A549 (cell line): Measurements from ENCODE around the gene CYP24A1. TPM values are rescaled to one million over a fixed set of nuclear protein-coding genes. Genes with fewer than 3 reads are reported as not detected.

Source experiments
- BHLHE40 ChIP-seq: IDR thresholded peaks from 2 replicates; pipeline ENCODE4 v1.6.1; 2012; ENCODE audit warnings: low read depth, low read length, inconsistent platforms
- CBX2 ChIP-seq: fragments of 200-600 bp; sonication (generic); IDR thresholded peaks from 2 replicates; pipeline ENCODE4 v1.6.1; 2016; ENCODE audit warnings: low read depth, mild to moderate bottlenecking, borderline replicate concordance
- CHD2 ChIP-seq: fragments of 150-350 bp; IDR thresholded peaks from 2 replicates; pipeline ENCODE4 v1.6.1; 2014; ENCODE audit warnings: low read length; ENCODE audit not compliant: partially characterized antibody
- EHMT2 ChIP-seq: fragments of 200-600 bp; sonication (generic); IDR thresholded peaks from 2 replicates; pipeline ENCODE4 v1.6.1; 2016; ENCODE audit warnings: antibody characterized with exemption, low read depth, mild to moderate bottlenecking, moderate library complexity
- ESRRA ChIP-seq: fragments of 150-350 bp; IDR thresholded peaks from 2 replicates; pipeline ENCODE4 v1.6.1; 2014; ENCODE audit warnings: mild to moderate bottlenecking, low read length, borderline replicate concordance
- FOSB ChIP-seq: fragments of 250-450 bp; sonication (Bioruptor Pico); IDR thresholded peaks from 2 replicates; pipeline ENCODE4 v1.5.0; 2020; ENCODE audit warnings: mild to moderate bottlenecking, moderate library complexity
- FOSL2 ChIP-seq, 2 experiments: fragments of 450-650 bp in 1 of 2; fragments of >200 bp in 1 of 2; sonication (Bioruptor Twin) in 1 of 2; formaldehyde crosslinking; IDR thresholded peaks; 2 replicates each; pipeline versions ENCODE4 v1.5.0 to v1.6.1; 2016 to 2020; ENCODE audit warnings: mild to moderate bottlenecking in 1 of 2, moderate library complexity in 1 of 2
- GATA3 ChIP-seq: IDR thresholded peaks from 2 replicates; pipeline ENCODE4 v1.6.1; 2012; ENCODE audit warnings: borderline replicate concordance
- JUN ChIP-seq, 2 experiments: fragments of >200 bp; sonication (Bioruptor Twin); formaldehyde crosslinking; IDR thresholded peaks; 2 replicates in 1 of 2; 3 replicates in 1 of 2; pipeline ENCODE4 v1.6.1; 2016 to 2017
- JUNB ChIP-seq: fragments of >200 bp; sonication (Bioruptor Twin); formaldehyde crosslinking; IDR thresholded peaks from 2 replicates; pipeline ENCODE4 v1.6.1; 2016
- KDM1A ChIP-seq: fragments of 200-600 bp; sonication (generic); IDR thresholded peaks from 2 replicates; pipeline ENCODE4 v1.6.1; 2016; ENCODE audit warnings: low read depth, mild to moderate bottlenecking
- KDM5A ChIP-seq: fragments of 200-600 bp; sonication (generic); IDR thresholded peaks from 2 replicates; pipeline ENCODE4 v1.6.1; 2016; ENCODE audit warnings: antibody characterized with exemption, mild to moderate bottlenecking
- MAZ ChIP-seq: fragments of 150-350 bp; IDR thresholded peaks from 2 replicates; pipeline ENCODE4 v1.6.1; 2014; ENCODE audit warnings: antibody characterized with exemption, low read depth, low read length, borderline replicate concordance
- MYC ChIP-seq: IDR thresholded peaks from 2 replicates; pipeline ENCODE4 v1.6.1; 2012; ENCODE audit warnings: mild to moderate bottlenecking, inconsistent platforms, low read length, improper control_type of control experiment, borderline replicate concordance
- NFE2L2 ChIP-seq: fragments of 150-350 bp; conservative IDR thresholded peaks from 2 replicates; pipeline ENCODE4 v1.6.1; 2014; ENCODE audit warnings: low read length
- NR3C1 ChIP-seq: fragments of >200 bp; sonication (Bioruptor Twin); formaldehyde crosslinking; IDR thresholded peaks from 3 replicates; pipeline ENCODE4 v1.6.1; 2017
- POLR2A ChIP-seq: IDR thresholded peaks from 2 replicates; pipeline ENCODE4 v1.6.1; 2012; ENCODE audit warnings: mild to moderate bottlenecking, low read length
- RAD21 ChIP-seq, 2 experiments: fragments of >200 bp in 1 of 2; sonication (Bioruptor Twin) in 1 of 2; formaldehyde crosslinking in 1 of 2; IDR thresholded peaks in 1 of 2; conservative IDR thresholded peaks in 1 of 2; 2 replicates in 1 of 2; 3 replicates in 1 of 2; pipeline ENCODE4 v1.6.1; 2012 to 2018; ENCODE audit warnings: inconsistent platforms in 1 of 2
- RARB ChIP-seq: fragments of 250-450 bp; sonication (Bioruptor Pico); IDR thresholded peaks from 2 replicates; pipeline ENCODE4 v1.8.0; 2021; ENCODE audit warnings: mild to moderate bottlenecking, moderate library complexity
- RNF2 ChIP-seq: fragments of 200-600 bp; sonication (generic); IDR thresholded peaks from 2 replicates; pipeline ENCODE4 v1.6.1; 2016; ENCODE audit warnings: low read depth, mild to moderate bottlenecking, antibody characterized with exemption, moderate library complexity, borderline replicate concordance
- SMC3 ChIP-seq: fragments of >200 bp; sonication (Bioruptor Twin); formaldehyde crosslinking; IDR thresholded peaks from 3 replicates; pipeline ENCODE4 v1.6.1; 2018; ENCODE audit warnings: inconsistent platforms
- SREBF2 ChIP-seq: fragments of 450-650 bp; IDR thresholded peaks from 2 replicates; pipeline ENCODE4 v1.6.1; 2014; ENCODE audit warnings: mild to moderate bottlenecking, moderate library complexity
- ZNF302 ChIP-seq: fragments of 250-450 bp; sonication (Bioruptor Pico); IDR thresholded peaks from 2 replicates; pipeline ENCODE4 v1.9.0; 2021; ENCODE audit warnings: inconsistent platforms, mild to moderate bottlenecking, moderate library complexity
- ZSCAN20 ChIP-seq: fragments of 250-450 bp; sonication (Bioruptor Pico); IDR thresholded peaks from 2 replicates; pipeline ENCODE4 v1.8.0; 2022; ENCODE audit warnings: mild to moderate bottlenecking, moderate library complexity
- polyA plus RNA-seq, 4 experiments: library from polyadenylated mRNA; depleted of rRNA in 3 of 4; stranded (reverse); fragments of >200 nt; fragmentation: RNase III in 1 of 4; extraction: RNeasy Plus Mini Kit Qiagen cat#74134 plus additional on column Dnase treatment in 1 of 4; gene quantifications; 2 replicates in 3 of 4; 3 replicates in 1 of 4; pipeline ENCODE4 v1.2.3, GENCODE V29; 2011 to 2017
- TF ChIP-seq, protein P1 (sequence below): fragments of 200-600 bp; sonication (generic); IDR thresholded peaks from 2 replicates; pipeline ENCODE4 v1.6.1; 2016; ENCODE audit warnings: antibody characterized with exemption, mild to moderate bottlenecking, moderate library complexity
- TF ChIP-seq, protein P2 (sequence below): fragments of >200 bp; sonication (Bioruptor Twin); formaldehyde crosslinking; IDR thresholded peaks from 3 replicates; pipeline ENCODE4 v1.5.1; 2016
- TF ChIP-seq, protein P3 (sequence below): IDR thresholded peaks from 2 replicates; pipeline ENCODE4 v1.6.1; 2012
- TF ChIP-seq, protein P4 (sequence below): fragments of 250-450 bp; sonication (Bioruptor Pico); IDR thresholded peaks from 2 replicates; pipeline ENCODE4 v1.5.0; 2021; ENCODE audit warnings: mild to moderate bottlenecking, moderate library complexity, borderline replicate concordance
- TF ChIP-seq, protein P5 (sequence below): fragments of >200 bp; sonication (Bioruptor Twin); formaldehyde crosslinking; IDR thresholded peaks from 2 replicates; pipeline ENCODE4 v1.6.1; 2016
- TF ChIP-seq, protein P6 (sequence below): fragments of 150-350 bp; IDR thresholded peaks from 2 replicates; pipeline ENCODE4 v1.6.1; 2014; ENCODE audit warnings: low read depth, mild to moderate bottlenecking, low read length
- TF ChIP-seq, protein P7 (sequence below): fragments of 250-450 bp; sonication (Bioruptor Pico); IDR thresholded peaks from 2 replicates; pipeline ENCODE4 v1.5.0; 2020; ENCODE audit warnings: low read depth, mild to moderate bottlenecking, moderate library complexity

The CYP24A1 gene
- polyA plus RNA-seq, 2 of the 4 experiments (the other 2 are of a cell fraction), result 722 to 1,617 TPM

DNA sequence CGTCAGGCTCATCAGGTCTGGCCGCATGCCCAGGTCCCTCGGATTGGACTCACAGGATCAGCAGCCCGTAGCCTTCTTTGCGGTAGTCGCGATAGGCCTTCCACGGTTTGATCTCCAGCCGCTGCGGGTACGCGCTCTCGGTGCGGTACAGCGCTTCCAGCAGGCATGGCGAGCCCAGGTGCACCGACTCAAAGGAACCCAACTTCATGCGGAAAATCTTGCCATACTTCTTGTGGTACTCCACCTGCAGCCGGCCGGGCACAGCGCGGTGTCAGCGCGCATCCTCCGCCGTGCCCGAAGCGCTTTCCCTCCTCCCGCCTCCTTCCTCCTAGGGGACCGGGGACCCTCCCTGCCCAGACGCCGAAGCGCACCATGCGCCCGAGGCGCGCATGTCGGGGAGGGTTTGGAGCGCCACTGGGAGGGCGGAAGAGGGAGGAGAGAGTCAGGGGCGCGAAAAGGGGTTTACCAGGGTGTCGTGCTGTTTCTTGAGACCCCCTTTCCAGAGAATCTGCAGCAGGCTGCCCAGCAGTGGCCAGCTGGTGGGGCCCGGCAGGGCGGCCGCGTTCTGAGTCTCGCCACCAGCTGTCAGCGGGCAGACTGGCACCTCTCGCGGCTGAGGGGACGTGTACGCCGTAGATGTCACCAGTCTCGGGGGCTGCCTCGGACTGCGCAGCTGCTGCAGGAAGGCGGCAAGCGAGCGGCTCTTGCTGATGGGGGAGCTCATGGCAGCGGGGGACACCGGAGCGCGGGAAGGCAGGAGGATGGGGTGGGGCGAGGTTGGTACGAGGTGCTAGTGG lies 732 bp downstream of the CYP24A1 start (continued):
- TF ChIP-seq, protein P1, sequence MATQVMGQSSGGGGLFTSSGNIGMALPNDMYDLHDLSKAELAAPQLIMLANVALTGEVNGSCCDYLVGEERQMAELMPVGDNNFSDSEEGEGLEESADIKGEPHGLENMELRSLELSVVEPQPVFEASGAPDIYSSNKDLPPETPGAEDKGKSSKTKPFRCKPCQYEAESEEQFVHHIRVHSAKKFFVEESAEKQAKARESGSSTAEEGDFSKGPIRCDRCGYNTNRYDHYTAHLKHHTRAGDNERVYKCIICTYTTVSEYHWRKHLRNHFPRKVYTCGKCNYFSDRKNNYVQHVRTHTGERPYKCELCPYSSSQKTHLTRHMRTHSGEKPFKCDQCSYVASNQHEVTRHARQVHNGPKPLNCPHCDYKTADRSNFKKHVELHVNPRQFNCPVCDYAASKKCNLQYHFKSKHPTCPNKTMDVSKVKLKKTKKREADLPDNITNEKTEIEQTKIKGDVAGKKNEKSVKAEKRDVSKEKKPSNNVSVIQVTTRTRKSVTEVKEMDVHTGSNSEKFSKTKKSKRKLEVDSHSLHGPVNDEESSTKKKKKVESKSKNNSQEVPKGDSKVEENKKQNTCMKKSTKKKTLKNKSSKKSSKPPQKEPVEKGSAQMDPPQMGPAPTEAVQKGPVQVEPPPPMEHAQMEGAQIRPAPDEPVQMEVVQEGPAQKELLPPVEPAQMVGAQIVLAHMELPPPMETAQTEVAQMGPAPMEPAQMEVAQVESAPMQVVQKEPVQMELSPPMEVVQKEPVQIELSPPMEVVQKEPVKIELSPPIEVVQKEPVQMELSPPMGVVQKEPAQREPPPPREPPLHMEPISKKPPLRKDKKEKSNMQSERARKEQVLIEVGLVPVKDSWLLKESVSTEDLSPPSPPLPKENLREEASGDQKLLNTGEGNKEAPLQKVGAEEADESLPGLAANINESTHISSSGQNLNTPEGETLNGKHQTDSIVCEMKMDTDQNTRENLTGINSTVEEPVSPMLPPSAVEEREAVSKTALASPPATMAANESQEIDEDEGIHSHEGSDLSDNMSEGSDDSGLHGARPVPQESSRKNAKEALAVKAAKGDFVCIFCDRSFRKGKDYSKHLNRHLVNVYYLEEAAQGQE, result peak; percentile 47
- TF ChIP-seq SMC3 (0 out of 3 replicates have a peak, but pooled peaks have one; percentile 5), MYC (0 out of 2 replicates have a peak, but pooled peaks have one; percentile 52), KDM1A (no peak), FOSL2 (IDR thresholded peaks at IDR 0.05) (no peak), FOSL2 (CRISPR knock-in tag; IDR thresholded peaks at IDR 0.05) (no peak), JUNB (no peak), RAD21 (conservative IDR thresholded peaks at IDR 0.05 in 1 of 2, IDR thresholded peaks at IDR 0.05 in 1 of 2) (0 out of 5 replicates have a peak, but pooled peaks of 1 of the 2 experiments have one; percentile 4), ZSCAN20 (CRISPR knock-in tag) (no peak), ZNF302 (CRISPR knock-in tag) (no peak), CBX2 (no peak), KDM5A (no peak), GATA3 (peak; percentile 44; the same call in 1 of the 2 replicates), RARB (CRISPR knock-in tag) (no peak), EHMT2 (no peak), SREBF2 (no peak), POLR2A (peak; percentile 52), MAZ (no peak), BHLHE40 (no peak), FOSB (CRISPR knock-in tag) (no peak), JUN (IDR thresholded peaks at IDR 0.05) (no peak; a peak in 1 of 5 replicates), NR3C1 (no peak), CHD2 (no peak), ESRRA (no peak), NFE2L2 (no peak), RNF2 (no peak)
- TF ChIP-seq, protein P2, sequence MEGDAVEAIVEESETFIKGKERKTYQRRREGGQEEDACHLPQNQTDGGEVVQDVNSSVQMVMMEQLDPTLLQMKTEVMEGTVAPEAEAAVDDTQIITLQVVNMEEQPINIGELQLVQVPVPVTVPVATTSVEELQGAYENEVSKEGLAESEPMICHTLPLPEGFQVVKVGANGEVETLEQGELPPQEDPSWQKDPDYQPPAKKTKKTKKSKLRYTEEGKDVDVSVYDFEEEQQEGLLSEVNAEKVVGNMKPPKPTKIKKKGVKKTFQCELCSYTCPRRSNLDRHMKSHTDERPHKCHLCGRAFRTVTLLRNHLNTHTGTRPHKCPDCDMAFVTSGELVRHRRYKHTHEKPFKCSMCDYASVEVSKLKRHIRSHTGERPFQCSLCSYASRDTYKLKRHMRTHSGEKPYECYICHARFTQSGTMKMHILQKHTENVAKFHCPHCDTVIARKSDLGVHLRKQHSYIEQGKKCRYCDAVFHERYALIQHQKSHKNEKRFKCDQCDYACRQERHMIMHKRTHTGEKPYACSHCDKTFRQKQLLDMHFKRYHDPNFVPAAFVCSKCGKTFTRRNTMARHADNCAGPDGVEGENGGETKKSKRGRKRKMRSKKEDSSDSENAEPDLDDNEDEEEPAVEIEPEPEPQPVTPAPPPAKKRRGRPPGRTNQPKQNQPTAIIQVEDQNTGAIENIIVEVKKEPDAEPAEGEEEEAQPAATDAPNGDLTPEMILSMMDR, result no peak
- TF ChIP-seq, protein P3, sequence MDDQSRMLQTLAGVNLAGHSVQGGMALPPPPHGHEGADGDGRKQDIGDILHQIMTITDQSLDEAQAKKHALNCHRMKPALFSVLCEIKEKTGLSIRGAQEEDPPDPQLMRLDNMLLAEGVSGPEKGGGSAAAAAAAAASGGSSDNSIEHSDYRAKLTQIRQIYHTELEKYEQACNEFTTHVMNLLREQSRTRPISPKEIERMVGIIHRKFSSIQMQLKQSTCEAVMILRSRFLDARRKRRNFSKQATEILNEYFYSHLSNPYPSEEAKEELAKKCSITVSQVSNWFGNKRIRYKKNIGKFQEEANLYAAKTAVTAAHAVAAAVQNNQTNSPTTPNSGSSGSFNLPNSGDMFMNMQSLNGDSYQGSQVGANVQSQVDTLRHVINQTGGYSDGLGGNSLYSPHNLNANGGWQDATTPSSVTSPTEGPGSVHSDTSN, result peak; percentile 85
- TF ChIP-seq, protein P4, sequence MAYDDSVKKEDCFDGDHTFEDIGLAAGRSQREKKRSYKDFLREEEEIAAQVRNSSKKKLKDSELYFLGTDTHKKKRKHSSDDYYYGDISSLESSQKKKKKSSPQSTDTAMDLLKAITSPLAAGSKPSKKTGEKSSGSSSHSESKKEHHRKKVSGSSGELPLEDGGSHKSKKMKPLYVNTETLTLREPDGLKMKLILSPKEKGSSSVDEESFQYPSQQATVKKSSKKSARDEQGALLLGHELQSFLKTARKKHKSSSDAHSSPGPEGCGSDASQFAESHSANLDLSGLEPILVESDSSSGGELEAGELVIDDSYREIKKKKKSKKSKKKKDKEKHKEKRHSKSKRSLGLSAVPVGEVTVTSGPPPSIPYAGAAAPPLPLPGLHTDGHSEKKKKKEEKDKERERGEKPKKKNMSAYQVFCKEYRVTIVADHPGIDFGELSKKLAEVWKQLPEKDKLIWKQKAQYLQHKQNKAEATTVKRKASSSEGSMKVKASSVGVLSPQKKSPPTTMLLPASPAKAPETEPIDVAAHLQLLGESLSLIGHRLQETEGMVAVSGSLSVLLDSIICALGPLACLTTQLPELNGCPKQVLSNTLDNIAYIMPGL (CRISPR knock-in tag), result 0 out of 2 replicates have a peak, but pooled peaks have one; percentile 45
- TF ChIP-seq, protein P5, sequence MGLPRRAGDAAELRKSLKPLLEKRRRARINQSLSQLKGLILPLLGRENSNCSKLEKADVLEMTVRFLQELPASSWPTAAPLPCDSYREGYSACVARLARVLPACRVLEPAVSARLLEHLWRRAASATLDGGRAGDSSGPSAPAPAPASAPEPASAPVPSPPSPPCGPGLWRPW, result no peak
- TF ChIP-seq, protein P6, sequence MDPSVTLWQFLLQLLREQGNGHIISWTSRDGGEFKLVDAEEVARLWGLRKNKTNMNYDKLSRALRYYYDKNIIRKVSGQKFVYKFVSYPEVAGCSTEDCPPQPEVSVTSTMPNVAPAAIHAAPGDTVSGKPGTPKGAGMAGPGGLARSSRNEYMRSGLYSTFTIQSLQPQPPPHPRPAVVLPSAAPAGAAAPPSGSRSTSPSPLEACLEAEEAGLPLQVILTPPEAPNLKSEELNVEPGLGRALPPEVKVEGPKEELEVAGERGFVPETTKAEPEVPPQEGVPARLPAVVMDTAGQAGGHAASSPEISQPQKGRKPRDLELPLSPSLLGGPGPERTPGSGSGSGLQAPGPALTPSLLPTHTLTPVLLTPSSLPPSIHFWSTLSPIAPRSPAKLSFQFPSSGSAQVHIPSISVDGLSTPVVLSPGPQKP, result no peak
- TF ChIP-seq, protein P7, sequence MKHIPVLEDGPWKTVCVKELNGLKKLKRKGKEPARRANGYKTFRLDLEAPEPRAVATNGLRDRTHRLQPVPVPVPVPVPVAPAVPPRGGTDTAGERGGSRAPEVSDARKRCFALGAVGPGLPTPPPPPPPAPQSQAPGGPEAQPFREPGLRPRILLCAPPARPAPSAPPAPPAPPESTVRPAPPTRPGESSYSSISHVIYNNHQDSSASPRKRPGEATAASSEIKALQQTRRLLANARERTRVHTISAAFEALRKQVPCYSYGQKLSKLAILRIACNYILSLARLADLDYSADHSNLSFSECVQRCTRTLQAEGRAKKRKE, result no peak
